Glomerular visceral epithelial cell (primary cell): ENCODE results near the gene IFNL2.
"Not testable (repeated sequence)": the region's sequence is repeated elsewhere in the genome, so short reads cannot be mapped to it uniquely, and the experiment has no call there.

Source experiments
- DNase-seq: peaks from one replicate; pipeline ENCODE4 v3.0.0-alpha.2; 2016; ENCODE audit errors: extremely low spot score

Gene IFNL2

GRCh38 chr19:39296906-39297305, 28.7 kb downstream of the IFNL2 start:
- DNase-seq, result no peak

- no peak for DNase-seq
Observed at GRCh38 chr19:39297931-39298634, 29.9 kb downstream of the IFNL2 start.

- no peak for DNase-seq
Observed at GRCh38 chr19:39299404-39299803, 31.2 kb downstream of the IFNL2 start.

- no peak for DNase-seq
Observed at GRCh38 chr19:39299832-39300231, 31.6 kb downstream of the IFNL2 start.

GRCh38 chr19:39301021-39301420, 32.8 kb downstream of the IFNL2 start:
- DNase-seq, result no peak

- DNase-seq, result no peak
Observed at GRCh38 chr19:39301562-39301961, 33.4 kb downstream of the IFNL2 start.

GRCh38 chr19:39303373-39304184, 35.4 kb downstream of the IFNL2 start:
- DNase-seq, result no peak

GRCh38 chr19:39304185-39304513, 36.0 kb downstream of the IFNL2 start:
- DNase-seq, result no peak

- no peak for DNase-seq
Observed at GRCh38 chr19:39304701-39305571, 36.7 kb downstream of the IFNL2 start.

- DNase-seq, result no peak
Observed at GRCh38 chr19:39306075-39306474, 37.9 kb downstream of the IFNL2 start.

- no peak for DNase-seq
Observed at GRCh38 chr19:39307046-39307821, 39.0 kb downstream of the IFNL2 start.

GRCh38 chr19:39307822-39308530, 39.8 kb downstream of the IFNL2 start:
- DNase-seq, result no peak

- no peak for DNase-seq
Observed at GRCh38 chr19:39308531-39309304, 40.5 kb downstream of the IFNL2 start.

- not testable (repeated sequence) for DNase-seq
Observed at GRCh38 chr19:39309305-39309670, 41.1 kb downstream of the IFNL2 start.

- no peak for DNase-seq
Observed at GRCh38 chr19:39310558-39311311, 42.5 kb downstream of the IFNL2 start.

- no peak for DNase-seq
Observed at GRCh38 chr19:39314016-39314728, 46.0 kb downstream of the IFNL2 start.

GRCh38 chr19:39315933-39316332, 47.7 kb downstream of the IFNL2 start:
- no peak for DNase-seq

GRCh38 chr19:39316627-39317321, 48.6 kb downstream of the IFNL2 start:
- DNase-seq, result no peak
